SK-N-SH (cell line): Measurements from ENCODE around the gene SND1. TPM values are rescaled to one million over a fixed set of nuclear protein-coding genes. Genes with fewer than 3 reads are reported as not detected.

Experiments
- CTCF ChIA-PET: fragments of 300-600, 350-600 bp; formaldehyde crosslinking; extraction: SDS; loops from one replicate; lab custom pipeline; 2021; lab: Yijun Ruan, JAX
- POLR2A ChIA-PET: fragments of 350-600 bp; sonication (Branson Sonifier 250); formaldehyde crosslinking; extraction: SDS; loops from one replicate; lab custom pipeline; 2020; ENCODE audit warnings: antibody characterized with exemption, inconsistent platforms; lab: Yijun Ruan, JAX
- DNase-seq: peaks from one replicate; pipeline ENCODE4 v3.0.0; 2012
- H2AFZ ChIP-seq: fragments of 200-600 bp; sonication (generic); 2 replicates; pipeline ENCODE4 v1.8.1; 2016; ENCODE audit warnings: antibody characterized with exemption, mild to moderate bottlenecking, low read depth
- H3F3A ChIP-seq: fragments of 200-600 bp; sonication (generic); replicated peaks from 2 replicates; pipeline ENCODE3; 2016; ENCODE audit warnings: antibody characterized with exemption, mild to moderate bottlenecking; ENCODE audit not compliant: insufficient read depth
- H3K27ac ChIP-seq, 2 experiments: fragments of 200-500 bp in 1 of 2; fragments of 200-600 bp in 1 of 2; sonication (Bioruptor generic) in 1 of 2; sonication (generic), shearing (Covaris generic) in 1 of 2; 2 replicates each; pipeline versions ENCODE4 v1.5.1 to v1.6.1; 2014 to 2016; ENCODE audit warnings: low read depth in 2 of 2, inconsistent platforms in 1 of 2, low read length in 1 of 2, mild to moderate bottlenecking in 1 of 2, mixed read lengths in 1 of 2
- H3K27me3 ChIP-seq: fragments of 200-600 bp; sonication (generic), shearing (Covaris generic); 2 replicates; pipeline ENCODE4 v1.6.1; 2016; ENCODE audit warnings: mixed run types; ENCODE audit not compliant: insufficient read depth
- H3K36me3 ChIP-seq, 2 experiments: fragments of 200-500 bp in 1 of 2; fragments of 200-600 bp in 1 of 2; sonication (Bioruptor generic) in 1 of 2; sonication (generic) in 1 of 2; replicated peaks in 1 of 2; 2 replicates each; pipeline versions ENCODE3 to v1.5.1; 2014 to 2016; ENCODE audit warnings: low read length in 1 of 2, mild to moderate bottlenecking in 1 of 2; ENCODE audit not compliant: insufficient read depth in 2 of 2, control insufficient read depth in 1 of 2
- H3K4me1 ChIP-seq, 2 experiments: fragments of 200-500 bp in 1 of 2; fragments of 200-600 bp in 1 of 2; sonication (Bioruptor generic) in 1 of 2; sonication (generic), shearing (Covaris generic) in 1 of 2; 2 replicates each; pipeline versions ENCODE4 v1.5.1 to v1.6.1; 2014 to 2016; ENCODE audit warnings: low read depth in 1 of 2, low read length in 1 of 2, mixed run types in 1 of 2; ENCODE audit not compliant: insufficient read depth in 2 of 2, control insufficient read depth in 1 of 2
- H3K4me2 ChIP-seq: fragments of 200-600 bp; sonication (generic), shearing (Covaris generic); 2 replicates; pipeline ENCODE4 v1.6.1; 2017; ENCODE audit warnings: mixed run types
- H3K4me3 ChIP-seq, 2 experiments: fragments of 200-500 bp in 1 of 2; fragments of 200-600 bp in 1 of 2; sonication (Bioruptor generic) in 1 of 2; sonication (generic), shearing (Covaris generic) in 1 of 2; 2 replicates each; pipeline versions ENCODE4 v1.5.1 to v1.8.1; 2014 to 2016; ENCODE audit warnings: low read depth in 2 of 2, inconsistent platforms in 1 of 2, low read length in 1 of 2, mild to moderate bottlenecking in 1 of 2, mixed read lengths in 1 of 2, moderate library complexity in 1 of 2
- H3K79me2 ChIP-seq: fragments of 200-600 bp; sonication (generic); 2 replicates; pipeline ENCODE4 v1.8.1; 2017; ENCODE audit warnings: mild to moderate bottlenecking; ENCODE audit not compliant: insufficient read depth
- H3K9ac ChIP-seq: fragments of 200-600 bp; sonication (generic); 2 replicates; pipeline ENCODE4 v1.6.1; 2017; ENCODE audit warnings: mixed run types
- H3K9me2 ChIP-seq: fragments of 200-600 bp; sonication (generic); 2 replicates; pipeline ENCODE4 v1.6.1; 2017; ENCODE audit warnings: mixed run types
- H3K9me3 ChIP-seq: fragments of 200-600 bp; sonication (generic); 2 replicates; pipeline ENCODE4 v1.6.1; 2017; ENCODE audit warnings: mixed run types, mild to moderate bottlenecking, moderate library complexity
- H4K20me1 ChIP-seq: fragments of 200-600 bp; sonication (generic); 2 replicates; pipeline ENCODE4 v1.6.1; 2017; ENCODE audit warnings: mild to moderate bottlenecking, mixed run types; ENCODE audit not compliant: insufficient read depth
- CHD2 ChIP-seq: fragments of 150-350 bp; IDR thresholded peaks from 2 replicates; pipeline ENCODE4 v1.6.1; 2018; ENCODE audit warnings: low read length; ENCODE audit not compliant: partially characterized antibody
- EP300 ChIP-seq, 2 experiments: IDR thresholded peaks; 2 replicates each; pipeline versions ENCODE4 v1.4.0 to v1.6.1; 2012; ENCODE audit warnings: borderline replicate concordance in 1 of 2, low read depth in 1 of 2, low read length in 1 of 2
- EZH2phosphoT487 ChIP-seq: fragments of 200-600 bp; sonication (generic); IDR thresholded peaks from 2 replicates; pipeline ENCODE4 v1.6.1; 2017; ENCODE audit warnings: low read depth, mixed run types, mild to moderate bottlenecking, antibody characterized with exemption, moderate library complexity, borderline replicate concordance
- FOXM1 ChIP-seq: IDR thresholded peaks from 2 replicates; pipeline ENCODE4 v1.4.0; 2012; ENCODE audit warnings: low read depth, mild to moderate bottlenecking
- GABPA ChIP-seq: IDR thresholded peaks from 2 replicates; pipeline ENCODE4 v1.4.0; 2012; ENCODE audit warnings: low read depth, mild to moderate bottlenecking
- GATA2 ChIP-seq: sonication (generic); formaldehyde crosslinking; IDR thresholded peaks from 2 replicates; pipeline ENCODE4 v1.5.0; 2020; ENCODE audit warnings: mild to moderate bottlenecking, missing genetic modification reagents
- MXI1 ChIP-seq: IDR thresholded peaks from 2 replicates; pipeline ENCODE4 v1.6.1; 2012; ENCODE audit warnings: mild to moderate bottlenecking, low read depth, low read length, improper control_type of control experiment
- NFIC ChIP-seq: IDR thresholded peaks from 2 replicates; pipeline ENCODE4 v1.4.0; 2012; ENCODE audit warnings: borderline replicate concordance
- POLR2AphosphoS5 ChIP-seq: IDR thresholded peaks from 2 replicates; pipeline ENCODE4 v1.6.1; 2012; ENCODE audit warnings: low read depth, low read length
- RAD21 ChIP-seq: IDR thresholded peaks from 2 replicates; pipeline ENCODE4 v1.6.1; 2012; ENCODE audit warnings: mild to moderate bottlenecking, low read length
- RCOR1 ChIP-seq: fragments of 150-350 bp; IDR thresholded peaks from 2 replicates; pipeline ENCODE4 v1.6.1; 2017; ENCODE audit warnings: antibody characterized with exemption, low read length
- TAF1 ChIP-seq: IDR thresholded peaks from 2 replicates; pipeline ENCODE4 v1.6.1; 2012; ENCODE audit warnings: low read depth, mild to moderate bottlenecking, low read length, moderate library complexity, borderline replicate concordance
- TCF12 ChIP-seq: IDR thresholded peaks from 2 replicates; pipeline ENCODE4 v1.4.0; 2012
- TEAD4 ChIP-seq: IDR thresholded peaks from 2 replicates; pipeline ENCODE4 v1.4.0; 2012; ENCODE audit warnings: mild to moderate bottlenecking, borderline replicate concordance; ENCODE audit not compliant: insufficient read depth
- YY1 ChIP-seq: IDR thresholded peaks from 2 replicates; pipeline ENCODE4 v1.4.0; 2012; ENCODE audit warnings: low read depth, mild to moderate bottlenecking
- WGBS: methylation state at CpG from one replicate; pipeline ENCODE4 v1.1.6; 2017; ENCODE audit warnings: low lambda C conversion rate; 5-methylcytosine and 5-hydroxymethylcytosine counted together
- polyA plus RNA-seq, 3 experiments: library from polyadenylated mRNA; depleted of rRNA; stranded (reverse); fragments of >200 nt; gene quantifications; 2 replicates each; pipeline ENCODE4 v1.2.3, GENCODE V29; 2012
- TF ChIP-seq, protein P1 (sequence below): fragments of 150-350 bp; IDR thresholded peaks from 2 replicates; pipeline ENCODE4 v1.6.1; 2016; ENCODE audit warnings: mild to moderate bottlenecking, low read depth, low read length
- TF ChIP-seq, protein P2 (sequence below): IDR thresholded peaks from 2 replicates; pipeline ENCODE4 v1.4.0; 2012; ENCODE audit warnings: low read depth, borderline replicate concordance
- TF ChIP-seq, protein P3 (sequence below): IDR thresholded peaks from 2 replicates; pipeline ENCODE4 v1.4.0; 2012; ENCODE audit warnings: low read depth
- TF ChIP-seq, protein P4 (sequence below): fragments of 200-600 bp; sonication (generic); IDR thresholded peaks from 2 replicates; pipeline ENCODE4 v1.6.1; 2017; ENCODE audit warnings: antibody characterized with exemption, mild to moderate bottlenecking, moderate library complexity

The SND1 gene
- polyA plus RNA-seq, 1 of the 3 experiments (the other 2 are of a cell fraction), result 165 TPM

DNA sequence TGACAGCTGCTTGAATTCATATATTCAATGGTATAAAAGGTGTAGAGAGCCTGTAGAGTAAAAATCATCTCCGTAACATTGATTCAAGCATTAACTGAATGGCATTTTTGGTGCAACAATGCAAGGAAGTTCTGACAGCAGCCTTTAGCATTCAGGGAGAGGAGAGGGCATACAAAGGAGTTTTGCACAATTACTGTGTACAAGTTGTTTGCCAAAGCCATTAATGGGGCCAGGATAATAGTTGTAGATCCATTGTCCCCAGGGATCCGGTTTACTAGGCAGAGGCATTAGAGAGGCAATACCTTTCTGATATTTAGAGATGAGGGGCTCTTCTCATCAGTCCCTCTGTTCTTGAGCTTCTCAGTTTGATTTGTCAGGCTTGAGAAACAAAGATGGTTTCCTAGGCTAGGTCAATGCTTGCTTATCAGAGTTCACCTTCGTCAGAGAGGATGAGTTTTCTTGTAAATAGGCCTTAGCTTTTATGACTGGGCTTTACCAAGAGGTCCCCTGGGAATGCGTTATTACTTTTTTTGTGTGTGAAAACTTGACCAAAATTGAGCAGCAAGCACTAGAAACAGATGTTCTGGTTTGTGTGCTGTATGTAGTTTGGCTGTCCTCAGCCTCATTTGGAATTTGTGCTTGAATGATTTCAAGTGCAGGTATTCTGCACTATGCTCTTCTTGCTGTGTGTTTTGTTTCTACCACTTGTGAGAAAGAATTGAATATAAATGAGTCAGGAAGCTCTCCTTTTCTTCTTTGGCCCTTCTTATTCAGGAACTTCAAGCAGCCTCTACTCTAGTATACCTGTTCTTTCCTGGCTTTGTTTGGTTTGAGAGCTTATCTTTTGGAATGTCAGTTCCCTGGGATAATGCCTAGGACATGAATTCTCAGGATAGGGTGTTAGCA lies 32.0 kb downstream of the SND1 start:
- Histone ChIP-seq H3K36me3 (peaks cover 32 to 56% of the 10 kb centered on the region in 2 experiments), H3K79me2 (peaks cover 99% of the 10 kb centered on the region), H2AFZ (no peak overlapping the region), H3K9me3 (0 out of 2 replicates have a peak, but pooled peaks cover 5% of the 10 kb centered on the region), H3K4me3 (no peak overlapping the region), H3K9ac (no peak overlapping the region), H3K4me2 (no peak overlapping the region), H3K9me2 (no peaks in the 10 kb centered on the region), H3K27me3 (no peaks in the 10 kb centered on the region), H4K20me1 (peaks cover 56% of the 10 kb centered on the region), H3K27ac (no peak overlapping the region), H3F3A (peaks cover 3% of the 10 kb centered on the region), H3K4me1 (no peaks in the 10 kb centered on the region; a peak in 1 of 4 replicates)
- 98% methylated on average over 4 of the region's 4 CpGs for WGBS
- ChIA-PET POLR2A (no interaction called here), CTCF (interaction anchor here (0.8 to 2.8 kb wide), 9 partner anchors 8 to 525 kb away, joined by 3 to 7 read pairs (median 3); partner anchors contain the start of gene ARF5)
- TF ChIP-seq YY1, result no peak
- TF ChIP-seq, protein P1, sequence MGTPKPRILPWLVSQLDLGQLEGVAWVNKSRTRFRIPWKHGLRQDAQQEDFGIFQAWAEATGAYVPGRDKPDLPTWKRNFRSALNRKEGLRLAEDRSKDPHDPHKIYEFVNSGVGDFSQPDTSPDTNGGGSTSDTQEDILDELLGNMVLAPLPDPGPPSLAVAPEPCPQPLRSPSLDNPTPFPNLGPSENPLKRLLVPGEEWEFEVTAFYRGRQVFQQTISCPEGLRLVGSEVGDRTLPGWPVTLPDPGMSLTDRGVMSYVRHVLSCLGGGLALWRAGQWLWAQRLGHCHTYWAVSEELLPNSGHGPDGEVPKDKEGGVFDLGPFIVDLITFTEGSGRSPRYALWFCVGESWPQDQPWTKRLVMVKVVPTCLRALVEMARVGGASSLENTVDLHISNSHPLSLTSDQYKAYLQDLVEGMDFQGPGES, result no peak
- no peak for TF ChIP-seq GATA2 (CRISPR knock-in tag)
- TF ChIP-seq FOXM1, result no peak
- TF ChIP-seq, protein P2, sequence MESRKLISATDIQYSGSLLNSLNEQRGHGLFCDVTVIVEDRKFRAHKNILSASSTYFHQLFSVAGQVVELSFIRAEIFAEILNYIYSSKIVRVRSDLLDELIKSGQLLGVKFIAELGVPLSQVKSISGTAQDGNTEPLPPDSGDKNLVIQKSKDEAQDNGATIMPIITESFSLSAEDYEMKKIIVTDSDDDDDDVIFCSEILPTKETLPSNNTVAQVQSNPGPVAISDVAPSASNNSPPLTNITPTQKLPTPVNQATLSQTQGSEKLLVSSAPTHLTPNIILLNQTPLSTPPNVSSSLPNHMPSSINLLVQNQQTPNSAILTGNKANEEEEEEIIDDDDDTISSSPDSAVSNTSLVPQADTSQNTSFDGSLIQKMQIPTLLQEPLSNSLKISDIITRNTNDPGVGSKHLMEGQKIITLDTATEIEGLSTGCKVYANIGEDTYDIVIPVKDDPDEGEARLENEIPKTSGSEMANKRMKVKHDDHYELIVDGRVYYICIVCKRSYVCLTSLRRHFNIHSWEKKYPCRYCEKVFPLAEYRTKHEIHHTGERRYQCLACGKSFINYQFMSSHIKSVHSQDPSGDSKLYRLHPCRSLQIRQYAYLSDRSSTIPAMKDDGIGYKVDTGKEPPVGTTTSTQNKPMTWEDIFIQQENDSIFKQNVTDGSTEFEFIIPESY, result no peak
- no peak for TF ChIP-seq RCOR1
- TF ChIP-seq TCF12, result no peak
- TF ChIP-seq EZH2phosphoT487, result no peak
- no peak for TF ChIP-seq NFIC
- TF ChIP-seq, protein P3, sequence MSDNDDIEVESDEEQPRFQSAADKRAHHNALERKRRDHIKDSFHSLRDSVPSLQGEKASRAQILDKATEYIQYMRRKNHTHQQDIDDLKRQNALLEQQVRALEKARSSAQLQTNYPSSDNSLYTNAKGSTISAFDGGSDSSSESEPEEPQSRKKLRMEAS, result no peak
- TF ChIP-seq RAD21, result no peak
- TF ChIP-seq TAF1, result no peak
- DNase-seq, result no peak

DNA sequence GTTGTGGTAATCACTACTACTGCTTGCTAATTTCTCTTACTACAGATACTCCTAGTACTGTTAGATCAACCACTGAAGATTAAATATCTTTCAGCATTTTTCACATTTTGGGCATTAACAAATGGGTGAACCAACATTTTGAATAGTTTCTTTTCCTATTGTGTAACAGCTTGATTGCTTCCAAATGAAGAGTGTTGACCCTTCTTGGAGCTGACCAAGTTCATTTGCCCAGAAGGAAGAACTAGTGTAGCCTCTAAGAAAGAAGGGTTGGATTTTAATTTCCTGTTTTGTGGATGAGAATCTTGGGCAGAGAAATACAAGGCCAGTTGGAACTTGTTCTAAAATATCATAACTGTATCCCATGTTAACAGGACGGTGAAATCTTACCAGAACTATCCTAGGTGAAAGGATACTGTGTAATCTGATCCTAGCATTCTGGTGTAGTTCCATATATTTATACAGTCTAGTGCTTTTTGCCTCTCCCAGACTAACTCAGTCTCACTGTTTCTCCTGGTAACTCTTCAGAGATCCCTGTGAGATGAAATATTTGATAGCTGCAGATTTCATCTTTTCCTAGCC lies 37.3 kb downstream of the SND1 start:
- WGBS, result 90% methylated on average over 1 of the region's 1 CpG
- Histone ChIP-seq H3K9me2 (no peaks in the 10 kb centered on the region), H3K4me1 (peaks cover 0 to 3% of the 10 kb centered on the region in 2 experiments; a peak in 1 of 4 replicates), H3K4me2 (no peak overlapping the region), H3K4me3 (no peak overlapping the region), H3K36me3 (peaks cover 63 to 64% of the 10 kb centered on the region in 2 experiments), H4K20me1 (peaks cover 55% of the 10 kb centered on the region), H3K27me3 (no peaks in the 10 kb centered on the region), H3F3A (no peaks in the 10 kb centered on the region), H3K9me3 (no peaks in the 10 kb centered on the region), H3K79me2 (peaks cover 97% of the 10 kb centered on the region), H2AFZ (no peak overlapping the region), H3K9ac (no peak overlapping the region), H3K27ac (no peak overlapping the region)
- DNase-seq, result no peak
- TF ChIP-seq CHD2, result no peak
- TF ChIP-seq TEAD4, result no peak
- TF ChIP-seq, protein P4, sequence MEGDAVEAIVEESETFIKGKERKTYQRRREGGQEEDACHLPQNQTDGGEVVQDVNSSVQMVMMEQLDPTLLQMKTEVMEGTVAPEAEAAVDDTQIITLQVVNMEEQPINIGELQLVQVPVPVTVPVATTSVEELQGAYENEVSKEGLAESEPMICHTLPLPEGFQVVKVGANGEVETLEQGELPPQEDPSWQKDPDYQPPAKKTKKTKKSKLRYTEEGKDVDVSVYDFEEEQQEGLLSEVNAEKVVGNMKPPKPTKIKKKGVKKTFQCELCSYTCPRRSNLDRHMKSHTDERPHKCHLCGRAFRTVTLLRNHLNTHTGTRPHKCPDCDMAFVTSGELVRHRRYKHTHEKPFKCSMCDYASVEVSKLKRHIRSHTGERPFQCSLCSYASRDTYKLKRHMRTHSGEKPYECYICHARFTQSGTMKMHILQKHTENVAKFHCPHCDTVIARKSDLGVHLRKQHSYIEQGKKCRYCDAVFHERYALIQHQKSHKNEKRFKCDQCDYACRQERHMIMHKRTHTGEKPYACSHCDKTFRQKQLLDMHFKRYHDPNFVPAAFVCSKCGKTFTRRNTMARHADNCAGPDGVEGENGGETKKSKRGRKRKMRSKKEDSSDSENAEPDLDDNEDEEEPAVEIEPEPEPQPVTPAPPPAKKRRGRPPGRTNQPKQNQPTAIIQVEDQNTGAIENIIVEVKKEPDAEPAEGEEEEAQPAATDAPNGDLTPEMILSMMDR, result no peak
- TF ChIP-seq EP300 (IDR thresholded peaks at IDR 0.05; ENCODE audit: borderline replicate concordance in 1 of 2, low read depth in 1 of 2, low read length in 1 of 2), result no peak
- TF ChIP-seq POLR2AphosphoS5, result no peak
- no peak for TF ChIP-seq GABPA
- TF ChIP-seq MXI1, result no peak
- TF ChIP-seq FOXM1, result no peak
- ChIA-PET CTCF (interaction anchor here (1.3 kb wide), 2 partner anchors 14 to 520 kb away, joined by 3 to 5 read pairs; no protein-coding TSS in a partner anchor), POLR2A (no interaction called here)
